ENCODE data around the gene TECTA.

Gene TECTA

DNA sequence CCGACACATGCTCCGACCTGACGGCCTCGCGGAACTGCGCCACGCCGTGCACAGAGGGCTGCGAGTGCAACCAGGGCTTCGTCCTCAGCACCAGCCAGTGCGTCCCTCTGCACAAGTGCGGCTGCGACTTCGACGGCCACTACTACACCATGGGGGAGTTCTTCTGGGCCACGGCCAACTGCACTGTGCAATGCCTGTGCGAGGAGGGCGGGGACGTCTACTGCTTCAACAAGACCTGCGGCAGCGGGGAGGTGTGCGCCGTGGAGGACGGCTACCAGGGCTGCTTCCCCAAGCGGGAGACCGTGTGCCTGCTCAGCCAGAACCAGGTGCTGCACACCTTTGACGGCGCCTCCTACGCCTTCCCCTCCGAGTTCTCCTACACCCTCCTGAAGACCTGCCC is 26.8 kb downstream of the TECTA start:
- FAIRE-seq (no peak), DNase-seq (ENCODE audit: low spot score) (no peak)

DNA sequence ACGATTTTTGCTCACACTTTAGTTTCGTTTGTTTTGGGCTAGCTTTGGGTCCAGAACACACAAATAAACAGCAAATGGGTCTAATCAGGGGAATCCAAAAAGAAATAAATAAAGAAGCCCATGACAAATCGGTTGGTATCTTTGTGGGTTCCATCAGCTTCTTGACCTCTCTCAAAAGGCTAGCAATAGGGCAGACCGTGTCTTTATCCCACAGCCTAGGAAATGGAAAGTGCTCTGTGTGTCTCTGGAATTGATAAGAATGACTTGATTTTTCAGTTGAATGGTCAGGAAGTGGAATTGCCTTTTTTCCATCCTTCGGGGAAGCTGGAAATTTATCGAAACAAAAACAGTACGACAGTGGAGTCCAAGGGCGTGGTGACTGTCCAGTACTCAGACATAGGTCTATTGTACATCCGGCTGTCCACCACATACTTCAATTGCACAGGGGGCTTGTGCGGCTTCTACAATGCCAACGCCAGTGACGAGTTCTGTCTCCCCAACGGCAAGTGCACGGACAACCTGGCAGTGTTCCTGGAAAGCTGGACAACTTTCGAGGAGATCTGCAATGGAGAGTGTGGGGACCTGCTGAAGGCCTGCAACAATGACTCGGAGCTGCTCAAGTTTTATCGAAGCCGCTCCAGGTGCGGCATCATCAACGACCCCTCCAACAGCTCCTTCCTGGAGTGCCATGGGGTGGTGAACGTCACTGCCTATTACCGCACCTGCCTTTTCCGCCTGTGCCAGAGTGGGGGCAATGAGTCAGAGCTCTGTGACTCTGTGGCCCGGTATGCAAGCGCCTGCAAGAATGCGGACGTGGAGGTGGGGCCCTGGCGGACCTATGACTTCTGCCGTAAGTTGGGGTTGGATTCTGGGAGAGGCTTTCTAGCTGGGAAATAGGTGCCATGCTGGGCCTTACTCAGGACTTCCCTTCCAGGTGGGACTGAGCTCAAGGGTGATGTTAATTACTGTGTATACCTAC is 28.6 kb downstream of the TECTA start:
- no peak for DNase-seq (ENCODE audit: low spot score)

DNA sequence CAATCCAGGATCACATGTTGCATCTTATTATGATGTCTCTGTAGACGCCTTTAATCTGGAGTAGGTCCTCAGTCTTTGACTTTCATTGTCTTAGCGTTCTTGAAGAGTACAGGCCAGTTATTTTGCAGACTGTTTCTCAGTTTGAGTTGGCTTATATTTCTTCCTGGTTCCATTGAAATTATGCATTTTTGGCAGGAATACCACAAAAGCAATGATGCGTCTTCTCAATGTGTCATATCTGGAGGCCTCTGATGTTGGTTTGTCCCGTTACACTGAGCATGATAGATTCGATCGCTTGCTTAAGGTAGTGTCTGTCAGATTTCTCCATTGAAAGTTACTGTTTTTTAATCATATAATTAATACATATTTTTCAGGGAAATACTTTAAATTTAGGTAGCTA is 30.6 kb downstream of the TECTA start:
- DNase-seq (ENCODE audit: low spot score) = no peak
- no peak for FAIRE-seq

More for the DNA sequence above, 28.6 kb downstream of the TECTA start:
- FAIRE-seq = no peak

DNA sequence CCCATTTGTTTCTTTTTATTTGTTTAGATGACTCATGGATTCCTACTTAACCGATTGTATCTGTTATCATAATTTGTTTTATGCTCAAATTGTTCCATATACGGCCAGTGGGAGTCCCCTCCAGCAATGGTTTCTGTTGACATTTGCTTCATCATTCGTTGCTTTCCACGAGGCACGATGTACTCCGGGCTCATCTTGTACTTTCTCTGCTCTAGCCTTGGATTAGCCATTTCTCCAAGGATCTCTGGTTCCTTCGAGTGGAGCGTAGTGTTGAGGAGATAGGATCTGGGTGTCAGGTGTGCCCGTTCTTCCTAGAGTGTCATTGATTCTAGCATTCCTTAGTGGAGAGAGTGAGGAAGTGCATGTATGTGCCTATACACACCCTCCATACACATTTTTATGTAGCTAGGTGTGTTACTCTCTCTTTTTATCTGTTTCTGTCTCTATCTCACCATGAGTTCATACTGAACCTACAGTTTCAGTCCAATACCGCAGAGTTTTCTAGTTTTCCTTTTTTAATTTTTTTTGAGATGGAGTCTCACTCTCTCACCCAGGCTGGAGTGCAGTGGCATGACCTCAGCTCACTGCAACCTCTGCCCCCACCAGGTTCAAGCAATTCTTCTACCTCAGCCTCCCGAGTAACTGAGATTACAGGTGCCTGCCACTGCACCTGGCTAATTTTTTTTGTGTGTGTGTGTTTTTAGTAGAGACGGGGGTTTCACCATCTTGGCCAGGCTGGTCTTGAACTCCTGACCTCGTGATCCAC is 31.4 kb downstream of the TECTA start:
- FAIRE-seq = no peak
- no peak for DNase-seq (ENCODE audit: low spot score)

DNA sequence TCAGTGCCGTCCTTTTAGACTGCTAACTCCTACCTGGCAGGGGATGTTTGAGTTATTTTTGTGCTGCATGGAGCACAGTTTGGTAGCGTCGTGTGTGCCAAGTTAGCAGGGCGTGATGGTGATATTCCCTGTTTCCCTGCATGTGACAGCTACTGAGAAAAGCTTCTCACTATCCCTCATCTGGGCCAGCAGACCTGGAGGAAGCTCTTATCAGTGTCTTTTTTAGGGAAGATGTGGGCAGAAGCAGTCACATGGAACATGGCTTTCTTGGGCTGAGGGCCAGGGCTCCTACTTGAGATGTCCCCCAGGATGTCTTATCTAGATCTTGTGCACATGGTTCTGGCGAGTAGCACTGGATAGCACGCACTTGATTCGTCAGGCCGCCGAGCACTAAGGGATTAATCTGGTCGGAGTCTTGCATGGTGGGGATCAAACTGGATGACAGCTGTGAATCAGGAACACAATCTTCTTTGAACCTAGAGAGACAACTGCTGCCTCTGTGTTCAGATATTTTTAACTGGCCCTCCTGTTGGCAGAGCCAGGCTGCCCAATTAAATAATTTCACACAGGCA is 33.8 kb downstream of the TECTA start:
- DNase-seq (ENCODE audit: low spot score) = no peak
- no peak for FAIRE-seq

DNA sequence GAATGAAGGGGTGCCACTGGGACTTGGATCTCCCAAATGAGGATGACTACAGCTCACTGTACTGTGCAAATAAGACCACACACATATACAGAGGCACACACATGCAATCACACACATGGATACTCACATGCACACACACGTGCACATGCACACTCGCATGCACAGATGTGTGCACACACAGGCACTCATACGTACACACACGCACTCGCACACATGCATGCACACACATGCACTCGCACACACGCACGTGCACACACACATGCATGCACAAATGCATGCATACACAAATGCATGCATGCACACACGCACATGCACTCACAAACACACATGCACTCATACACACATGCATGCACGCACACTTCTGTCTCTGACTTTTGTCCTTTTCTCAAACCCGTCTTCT is 36.0 kb downstream of the TECTA start:
- no peak for FAIRE-seq
- DNase-seq (ENCODE audit: low spot score) = no peak

DNA sequence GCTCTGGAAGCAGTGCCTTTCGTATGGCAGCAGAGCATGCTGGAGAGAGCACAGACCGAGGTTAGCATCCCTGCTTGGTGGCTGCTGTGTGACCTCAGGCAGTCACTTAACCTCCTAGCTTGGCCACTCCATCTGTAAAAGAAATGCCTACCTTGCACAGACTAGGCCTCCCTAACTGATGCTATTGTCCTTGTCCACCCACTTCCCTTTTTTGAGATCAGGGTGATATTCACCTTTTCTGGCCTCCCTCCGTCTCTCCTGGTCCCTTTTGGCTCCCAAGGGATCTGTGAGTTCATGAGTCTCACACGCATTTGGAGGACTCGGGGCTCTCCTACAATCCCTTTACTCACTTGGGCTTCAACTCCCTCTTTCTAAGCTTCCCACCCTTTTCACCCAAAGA is 37.2 kb downstream of the TECTA start:
- FAIRE-seq (no peak), DNase-seq (ENCODE audit: low spot score) (no peak)

DNA sequence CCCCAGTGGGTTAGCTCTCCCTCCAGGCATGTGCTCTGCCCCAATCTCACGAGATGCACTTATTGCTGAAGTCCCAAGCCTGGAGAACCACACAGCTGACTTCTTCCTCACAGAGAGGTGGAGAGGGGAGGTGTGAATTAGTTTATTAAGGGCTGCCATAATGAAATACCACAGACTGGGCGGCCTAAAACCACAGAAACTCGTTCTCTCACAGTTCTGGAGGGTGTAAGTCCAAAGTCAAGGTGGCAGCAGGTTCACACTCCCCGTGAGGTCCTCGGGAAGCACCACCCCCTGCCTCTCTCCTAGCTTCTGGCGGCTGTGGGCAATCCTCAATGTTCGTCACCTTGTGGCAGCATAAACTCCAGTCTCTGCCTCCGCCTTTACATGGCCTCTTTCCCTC is 39.3 kb downstream of the TECTA start:
- no peak for FAIRE-seq

DNA sequence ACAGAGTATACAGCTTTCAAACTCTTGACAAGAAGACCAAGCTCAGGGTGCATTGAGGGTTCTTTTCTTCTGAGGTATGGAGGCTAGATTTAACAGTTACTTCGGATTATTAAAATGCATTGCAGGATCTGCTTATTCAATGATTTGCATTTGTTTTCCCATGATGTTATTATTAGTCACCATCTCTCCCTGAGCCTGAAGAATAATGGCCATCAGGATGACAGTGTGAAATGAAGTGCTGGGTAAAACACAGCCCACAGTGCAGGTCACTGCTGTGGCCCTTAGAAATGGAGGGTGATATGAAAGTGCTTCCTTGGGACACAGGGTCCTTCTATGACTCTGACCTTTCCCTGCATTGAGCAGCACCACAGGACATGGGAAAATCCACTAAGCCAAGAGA is 40.0 kb downstream of the TECTA start:
- FAIRE-seq (no peak), DNase-seq (ENCODE audit: low spot score) (no peak)

More for the DNA sequence above, 39.3 kb downstream of the TECTA start:
- DNase-seq (ENCODE audit: low spot score) = no peak

DNA sequence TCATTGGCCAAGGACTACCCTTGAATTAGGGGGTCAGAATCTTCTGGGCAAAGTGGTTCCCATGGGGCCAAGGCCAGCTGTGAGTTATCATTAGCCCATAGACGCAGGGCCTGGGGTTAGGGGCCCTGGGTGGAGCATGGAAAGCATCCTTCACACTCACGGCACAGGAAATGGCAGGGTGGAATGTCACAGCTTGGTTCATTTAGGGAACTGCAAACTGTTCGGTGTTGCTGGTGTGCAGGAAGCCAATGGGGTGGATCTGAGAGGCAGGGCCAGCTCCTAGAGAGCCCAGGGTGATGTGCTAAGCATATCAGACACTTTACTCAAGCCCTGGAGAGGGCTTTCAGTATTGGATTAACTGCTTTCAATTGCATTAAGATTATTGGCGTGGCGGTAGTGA is 42.9 kb downstream of the TECTA start:
- FAIRE-seq (no peak), DNase-seq (ENCODE audit: low spot score) (no peak)

DNA sequence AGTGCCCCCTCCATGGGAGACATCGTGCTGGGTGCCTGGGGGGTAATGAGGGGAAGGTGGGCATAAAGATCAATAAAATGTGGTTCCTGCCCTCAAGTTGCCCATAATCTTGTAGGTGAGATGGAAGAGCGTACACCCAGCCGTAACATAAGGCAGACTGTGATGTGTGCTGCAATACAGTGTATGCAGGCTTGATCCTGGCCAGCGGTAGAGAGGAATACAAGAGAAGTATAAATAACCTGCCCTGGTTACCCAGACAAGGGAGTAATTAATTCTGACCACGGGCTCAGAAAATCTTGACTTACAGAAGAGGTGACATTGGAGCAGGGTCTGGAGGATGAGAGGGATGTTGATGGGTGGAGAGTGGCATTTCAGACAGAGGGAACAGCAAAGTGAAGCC is 43.7 kb downstream of the TECTA start:
- no peak for DNase-seq (ENCODE audit: low spot score)
- FAIRE-seq = no peak

DNA sequence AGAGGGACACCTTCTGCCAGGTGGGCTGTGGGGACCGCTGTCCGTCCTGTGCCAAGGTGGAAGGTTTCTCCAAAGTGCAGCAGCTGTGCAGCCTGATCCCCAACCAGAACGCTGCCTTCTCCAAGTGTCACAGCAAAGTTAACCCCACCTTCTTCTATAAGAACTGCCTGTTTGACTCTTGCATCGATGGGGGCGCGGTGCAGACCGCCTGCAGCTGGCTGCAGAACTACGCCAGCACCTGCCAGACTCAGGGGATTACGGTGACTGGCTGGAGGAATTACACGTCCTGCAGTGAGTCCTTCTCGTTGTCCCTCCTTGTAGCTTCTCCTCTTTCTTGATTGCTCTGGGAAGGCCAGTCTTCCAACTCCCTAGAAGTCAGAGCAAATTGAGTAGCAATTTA is 44.8 kb downstream of the TECTA start:
- no peak for FAIRE-seq
- DNase-seq (ENCODE audit: low spot score) = no peak

DNA sequence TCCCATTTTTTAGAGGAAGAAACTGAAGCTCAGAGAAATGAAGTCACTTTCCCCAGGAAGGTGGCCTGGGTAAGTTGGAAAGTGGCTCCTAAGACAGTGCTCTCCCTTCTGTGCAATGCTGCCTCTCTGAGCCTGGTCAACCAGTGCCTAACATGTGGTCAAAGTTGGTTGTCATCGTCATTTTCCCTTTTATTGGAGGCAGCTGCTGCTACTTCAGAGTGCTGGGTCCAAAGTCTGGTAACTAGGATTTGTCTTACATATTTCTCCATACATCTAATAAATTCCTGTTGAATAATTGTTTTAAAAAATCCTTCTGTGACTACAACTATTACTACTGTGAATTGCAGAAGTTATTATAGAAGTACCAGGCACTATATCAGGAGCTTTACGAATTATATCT is 48.1 kb downstream of the TECTA start:
- no peak for FAIRE-seq
- no peak for DNase-seq (ENCODE audit: low spot score)

DNA sequence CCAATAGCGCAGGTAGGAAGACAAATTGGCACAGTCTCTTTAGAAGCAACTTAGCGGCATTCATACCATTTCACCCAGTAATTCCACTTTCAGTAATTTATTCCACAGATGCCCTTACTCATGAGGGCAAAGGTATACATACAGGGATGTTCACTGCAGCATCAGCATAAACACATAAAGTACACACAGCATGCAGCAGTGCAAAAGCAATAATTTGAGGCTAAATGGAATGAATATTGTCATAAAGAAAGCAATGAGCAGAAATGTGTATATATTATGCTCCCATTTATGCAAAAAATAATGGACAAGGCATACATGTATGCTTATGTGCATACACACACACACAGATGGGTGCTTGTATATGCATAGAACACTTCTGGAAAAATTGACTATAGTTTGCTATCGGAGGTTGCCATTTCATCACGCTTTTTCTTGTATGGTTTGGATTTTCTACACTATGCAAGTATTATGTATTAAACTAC is 50.2 kb downstream of the TECTA start:
- DNase-seq (ENCODE audit: low spot score) (no peak), FAIRE-seq (no peak)

DNA sequence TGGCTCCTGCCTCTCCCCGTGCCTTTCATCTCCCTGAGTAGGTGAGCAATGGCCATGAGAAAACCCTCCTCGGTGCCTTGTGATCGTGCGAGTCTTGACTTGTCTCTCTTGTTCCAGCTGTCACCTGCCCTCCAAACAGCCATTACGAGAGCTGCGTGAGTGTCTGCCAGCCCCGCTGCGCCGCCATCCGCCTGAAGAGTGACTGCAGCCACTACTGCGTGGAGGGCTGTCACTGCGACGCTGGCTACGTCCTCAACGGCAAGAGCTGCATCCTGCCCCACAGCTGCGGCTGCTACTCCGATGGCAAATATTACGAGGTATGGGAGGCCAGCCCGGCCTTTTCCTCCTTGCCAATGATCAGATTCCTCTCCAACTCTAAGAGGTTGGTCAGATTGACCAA is 51.7 kb downstream of the TECTA start:
- FAIRE-seq (no peak), DNase-seq (ENCODE audit: low spot score) (no peak)

DNA sequence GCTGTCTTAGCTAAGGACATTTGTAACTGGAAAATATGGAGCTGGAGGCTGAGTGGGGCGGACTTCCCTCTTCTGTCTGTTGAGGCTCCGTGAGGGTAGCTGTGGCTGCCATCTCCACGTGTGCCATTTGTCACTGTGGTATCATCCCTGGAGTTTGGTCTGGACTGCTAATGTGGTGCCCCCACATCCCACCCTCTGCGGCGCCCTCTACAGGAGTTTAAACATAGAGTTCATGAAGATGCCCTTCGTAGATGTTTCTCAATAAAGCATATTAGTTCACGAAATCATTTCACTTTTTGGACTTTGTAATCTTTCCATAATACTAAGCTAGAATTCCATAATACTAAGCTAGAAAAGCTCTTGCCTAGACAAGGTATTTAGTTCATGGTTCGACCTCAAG is 52.4 kb downstream of the TECTA start:
- FAIRE-seq = no peak
- no peak for DNase-seq (ENCODE audit: low spot score)

DNA sequence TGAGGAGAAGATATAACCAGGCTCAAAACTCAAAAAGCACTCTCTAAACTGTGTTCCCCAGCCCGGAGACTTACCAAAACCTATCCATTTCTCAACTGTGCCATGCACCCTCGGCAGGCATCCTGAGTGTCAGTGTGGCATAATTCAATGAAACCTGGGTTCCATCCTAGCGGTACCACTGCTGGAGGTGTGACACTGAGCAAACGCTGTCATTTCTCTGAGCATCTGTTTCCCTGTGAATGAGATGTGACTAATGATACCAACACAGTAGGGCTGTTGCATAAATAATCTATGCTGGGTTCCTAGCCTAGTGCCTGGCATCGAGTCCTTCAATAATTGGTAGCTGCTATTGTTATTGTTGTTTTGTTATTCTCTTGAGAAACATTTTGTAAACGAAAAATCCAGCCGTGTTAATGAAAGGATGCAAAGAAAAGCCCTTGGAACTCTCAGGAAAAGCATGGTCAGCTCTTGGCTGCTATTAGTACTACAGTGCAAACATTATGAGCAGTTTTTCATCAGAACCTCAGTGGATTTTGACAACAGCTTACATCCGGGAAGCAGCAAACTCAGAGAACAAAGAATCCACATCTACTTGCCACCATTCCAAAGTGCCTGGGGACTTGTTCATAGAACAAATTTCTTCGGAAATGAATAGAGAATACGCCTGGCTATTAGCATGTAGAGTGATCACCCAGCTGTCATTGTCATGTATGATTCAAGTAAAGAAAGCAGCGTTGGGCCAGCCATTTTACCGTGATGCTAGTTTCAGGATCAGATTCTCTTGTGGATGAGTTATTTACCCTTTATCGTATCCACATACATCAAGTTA is 53.7 kb downstream of the TECTA start:
- FAIRE-seq (no peak), DNase-seq (ENCODE audit: low spot score) (no peak)

DNA sequence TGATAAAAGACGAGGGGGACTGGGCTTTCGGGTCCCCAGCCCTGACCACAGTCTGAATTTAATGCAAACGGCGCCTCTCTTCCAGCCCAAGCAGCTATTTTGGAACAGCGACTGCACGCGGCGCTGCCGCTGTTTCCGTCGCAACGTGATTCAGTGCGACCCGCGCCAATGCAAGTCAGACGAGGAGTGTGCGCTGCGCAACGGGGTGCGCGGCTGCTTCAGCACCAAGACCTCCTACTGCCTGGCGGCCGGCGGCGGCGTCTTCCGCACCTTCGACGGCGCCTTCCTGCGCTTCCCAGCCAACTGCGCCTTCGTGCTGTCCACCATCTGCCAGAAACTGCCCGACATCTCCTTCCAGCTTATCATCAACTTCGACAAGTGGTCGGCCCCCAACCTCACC is 56.7 kb downstream of the TECTA start:
- no peak for DNase-seq (ENCODE audit: low spot score)
- no peak for FAIRE-seq

DNA sequence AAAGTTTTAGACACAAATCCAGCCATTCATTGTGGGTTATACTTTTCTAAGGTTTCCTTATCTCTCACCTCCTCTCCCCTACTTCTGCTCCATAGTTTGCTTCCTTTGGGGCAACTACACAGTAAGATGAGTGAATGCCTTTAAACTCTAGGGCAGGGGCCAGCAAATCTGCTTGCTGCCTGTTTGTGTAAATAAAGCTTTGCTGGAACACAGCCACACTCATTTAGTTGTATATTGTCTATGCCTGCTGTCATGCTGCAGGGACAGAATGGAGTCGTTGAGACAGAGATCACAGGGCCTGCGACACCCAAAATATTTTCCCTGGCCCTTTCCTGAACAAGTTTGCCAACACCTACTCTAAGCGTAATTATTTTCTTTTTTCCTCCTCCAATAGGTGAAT is 58.7 kb downstream of the TECTA start:
- DNase-seq (ENCODE audit: low spot score) = no peak
- no peak for FAIRE-seq

DNA sequence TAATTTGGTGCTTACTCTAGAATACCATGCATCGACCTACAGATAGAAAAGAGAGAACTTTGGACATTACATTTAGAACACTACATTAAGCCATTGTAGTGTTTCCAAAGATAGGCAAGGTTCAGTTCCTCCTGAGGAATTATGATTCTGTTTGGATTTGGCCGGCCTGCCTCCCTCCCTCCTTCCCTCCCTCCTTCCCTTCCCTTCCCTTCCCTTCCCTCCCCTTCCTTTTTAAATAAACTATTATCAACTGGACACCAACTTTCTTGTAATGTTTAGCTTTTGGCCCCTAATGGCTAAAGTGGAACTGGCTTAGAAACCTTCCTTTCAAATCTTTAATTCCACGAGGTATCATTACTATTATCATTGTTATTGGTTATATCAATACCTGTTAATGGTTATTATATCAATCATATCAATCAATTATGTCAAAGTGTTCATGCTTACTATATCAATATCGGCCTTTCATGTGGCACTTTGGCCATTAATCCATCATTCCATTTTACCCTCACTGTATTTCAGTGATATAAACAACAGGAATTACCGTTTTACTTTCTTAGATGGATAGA is 60.4 kb downstream of the TECTA start:
- DNase-seq (ENCODE audit: low spot score) (no peak), FAIRE-seq (no peak)
